Activated CD8-positive, alpha-beta T cell treated with anti-CD3 and anti-CD28 coated beads for 36 hours (primary cell): ENCODE data around the gene PLCL2. TPM values are rescaled to one million over a fixed set of nuclear protein-coding genes. Genes with fewer than 3 reads are reported as not detected.

ENCODE experiments used
- ATAC-seq: fragments of 200-7000 bp; cut with Tn5 transposase; one replicate; pipeline ENCODE4 v1.10.0; 2021; ENCODE audit warnings: mild to moderate bottlenecking, moderate library complexity
- CTCF ChIA-PET: fragments of 350-600 bp; sonication (Branson Sonifier 250); formaldehyde crosslinking; loops from one replicate; lab custom pipeline; 2021; ENCODE audit warnings: antibody characterized with exemption; lab: Charles Lee
- POLR2A ChIA-PET: fragments of 350-600 bp; sonication (Branson Sonifier 250); formaldehyde crosslinking; loops from one replicate; lab custom pipeline; 2021; ENCODE audit warnings: antibody characterized with exemption; lab: Charles Lee
- DNase-seq: peaks from one replicate; pipeline ENCODE4 v3.0.0-alpha.2; 2020
- H3K27ac Mint-ChIP-seq: one replicate; pipeline ENCODE4 v1.8.0; 2021; ENCODE audit warnings: mild to moderate bottlenecking, mixed read lengths
- H3K27me3 Mint-ChIP-seq: one replicate; pipeline ENCODE4 v1.8.0; 2021; ENCODE audit warnings: mixed read lengths
- H3K36me3 Mint-ChIP-seq: one replicate; pipeline ENCODE4 v1.8.0; 2021; ENCODE audit warnings: low read depth, mixed read lengths
- H3K4me1 Mint-ChIP-seq: one replicate; pipeline ENCODE4 v1.8.0; 2021; ENCODE audit warnings: low read depth, mixed read lengths
- H3K4me3 Mint-ChIP-seq: one replicate; pipeline ENCODE4 v1.8.0; 2021; ENCODE audit warnings: mild to moderate bottlenecking, moderate library complexity, mixed read lengths
- H3K9me3 Mint-ChIP-seq: one replicate; pipeline ENCODE4 v1.8.0; 2021; ENCODE audit warnings: mixed read lengths
- intact Hi-C: fragments of 100-400 bp; cut with micrococcal nuclease; formaldehyde crosslinking; loops from one replicate; pipeline ENCODE4 v1.10.0; 2022
- total RNA-seq, 2 experiments: library from RNA; stranded (reverse); gene quantifications; one replicate each; pipeline ENCODE4 v1.2.3, GENCODE V29; 2021
- TF ChIP-seq, protein P1 (sequence below): fragments of 200-600 bp; IDR thresholded peaks from one replicate; pipeline ENCODE4 v1.8.0; 2022; ENCODE audit warnings: antibody characterized with exemption, mild to moderate bottlenecking

The PLCL2 gene
- total RNA-seq, 2 experiments from 2014 or later, result 19.4 to 19.7 TPM

GRCh38 chr3:16899919-16900318 lies 15.2 kb downstream of the PLCL2 start:
- Mint-ChIP-seq H3K27me3 (no peaks in the 10 kb centered on the region), H3K36me3 (peaks cover 26% of the 10 kb centered on the region), H3K4me1 (peaks cover 97% of the 10 kb centered on the region), H3K4me3 (no peak overlapping the region), H3K27ac (peak overlapping the region; percentile 86), H3K9me3 (peaks cover 8% of the 10 kb centered on the region)
- ChIA-PET POLR2A (interaction anchor here (0.6 to 2.0 kb wide), 6 partner anchors 10 to 21 kb away, joined by 3 to 10 read pairs (median 4); partner anchors contain the start of gene PLCL2), CTCF (interaction anchor here (1.0 to 1.3 kb wide), 3 partner anchors 31 to 140 kb away, joined by 3 to 4 read pairs (median 3); no protein-coding TSS in a partner anchor)
- ATAC-seq, result no peak
- intact Hi-C loops, result no loop called here
- DNase-seq, result no peak
- TF ChIP-seq, protein P1, sequence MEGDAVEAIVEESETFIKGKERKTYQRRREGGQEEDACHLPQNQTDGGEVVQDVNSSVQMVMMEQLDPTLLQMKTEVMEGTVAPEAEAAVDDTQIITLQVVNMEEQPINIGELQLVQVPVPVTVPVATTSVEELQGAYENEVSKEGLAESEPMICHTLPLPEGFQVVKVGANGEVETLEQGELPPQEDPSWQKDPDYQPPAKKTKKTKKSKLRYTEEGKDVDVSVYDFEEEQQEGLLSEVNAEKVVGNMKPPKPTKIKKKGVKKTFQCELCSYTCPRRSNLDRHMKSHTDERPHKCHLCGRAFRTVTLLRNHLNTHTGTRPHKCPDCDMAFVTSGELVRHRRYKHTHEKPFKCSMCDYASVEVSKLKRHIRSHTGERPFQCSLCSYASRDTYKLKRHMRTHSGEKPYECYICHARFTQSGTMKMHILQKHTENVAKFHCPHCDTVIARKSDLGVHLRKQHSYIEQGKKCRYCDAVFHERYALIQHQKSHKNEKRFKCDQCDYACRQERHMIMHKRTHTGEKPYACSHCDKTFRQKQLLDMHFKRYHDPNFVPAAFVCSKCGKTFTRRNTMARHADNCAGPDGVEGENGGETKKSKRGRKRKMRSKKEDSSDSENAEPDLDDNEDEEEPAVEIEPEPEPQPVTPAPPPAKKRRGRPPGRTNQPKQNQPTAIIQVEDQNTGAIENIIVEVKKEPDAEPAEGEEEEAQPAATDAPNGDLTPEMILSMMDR, result no peak

GRCh38 chr3:16900779-16901440 lies 16.2 kb downstream of the PLCL2 start:
- intact Hi-C loops, result no loop called here
- POLR2A ChIA-PET, result interaction anchor here (0.9 to 2.0 kb wide), 7 partner anchors 11 to 380 kb away, joined by 3 to 10 read pairs (median 4); partner anchors contain the start of gene PLCL2
- TF ChIP-seq, protein P1, result no peak
- Mint-ChIP-seq H3K27me3 (no peaks in the 10 kb centered on the region), H3K9me3 (peaks cover 8% of the 10 kb centered on the region), H3K4me3 (peak overlapping the region; percentile 14), H3K27ac (peak overlapping the region; percentile 56), H3K36me3 (peaks cover 26% of the 10 kb centered on the region), H3K4me1 (peaks cover 96% of the 10 kb centered on the region)
- CTCF ChIA-PET, result interaction anchor here (0.8 to 1.5 kb wide), 6 partner anchors 10 to 139 kb away, joined by 3 to 4 read pairs (median 3); no protein-coding TSS in a partner anchor
- ATAC-seq (no peak), DNase-seq (no peak)

GRCh38 chr3:16904423-16905417 lies 20.0 kb downstream of the PLCL2 start:
- peak; percentile 81 for DNase-seq
- TF ChIP-seq, protein P1, result no peak
- intact Hi-C loops, result loop anchor here (5.0 kb wide), 1 partner anchor 118 kb away; no protein-coding TSS in a partner anchor
- peaks cover 8% of the 10 kb centered on the region for H3K9me3 Mint-ChIP-seq
- H3K4me1 Mint-ChIP-seq, result peaks cover 83% of the 10 kb centered on the region
- ATAC-seq, result peak; percentile 79
- H3K27ac Mint-ChIP-seq, result peak overlapping the region; percentile 94
- no peaks in the 10 kb centered on the region for H3K27me3 Mint-ChIP-seq
- H3K36me3 Mint-ChIP-seq, result peaks cover 18% of the 10 kb centered on the region
- CTCF ChIA-PET, result interaction anchor here (0.9 to 1.4 kb wide), 3 partner anchors 11 to 325 kb away, joined by 3 read pairs; no protein-coding TSS in a partner anchor
- POLR2A ChIA-PET, result interaction anchor here (1.0 to 3.8 kb wide), 7 partner anchors 11 to 118 kb away, joined by 3 to 14 read pairs (median 5); no protein-coding TSS in a partner anchor
- peak overlapping the region; percentile 39 for H3K4me3 Mint-ChIP-seq

GRCh38 chr3:16905704-16906103 lies 20.9 kb downstream of the PLCL2 start:
- Mint-ChIP-seq H3K27ac (peak overlapping the region; percentile 94), H3K27me3 (no peaks in the 10 kb centered on the region), H3K4me1 (peaks cover 84% of the 10 kb centered on the region), H3K36me3 (peaks cover 18% of the 10 kb centered on the region), H3K9me3 (peaks cover 8% of the 10 kb centered on the region), H3K4me3 (peak overlapping the region; percentile 33)
- CTCF ChIA-PET, result interaction anchor here (0.9 to 1.4 kb wide), 3 partner anchors 9 to 120 kb away, joined by 3 to 4 read pairs (median 3); no protein-coding TSS in a partner anchor
- ATAC-seq (no peak), DNase-seq (no peak)
- POLR2A ChIA-PET, result interaction anchor here (1.0 to 3.8 kb wide), 4 partner anchors 17 to 89 kb away, joined by 3 to 14 read pairs (median 6); no protein-coding TSS in a partner anchor
- intact Hi-C loops, result loop anchor here (5.0 kb wide), 1 partner anchor 117 kb away; no protein-coding TSS in a partner anchor
- TF ChIP-seq, protein P1, result no peak
